Activated CD8-positive, alpha-beta T cell treated with anti-CD3 and anti-CD28 coated beads for 36 hours (primary cell): ENCODE measurements around the gene DHRS4L2. TPM values are rescaled to one million over a fixed set of nuclear protein-coding genes. Genes with fewer than 3 reads are reported as not detected.
A peak's percentile ranks its signal among the peaks of the same experiment; 100 is the strongest.
"Not testable (repeated sequence)": the region's sequence is repeated elsewhere in the genome, so short reads cannot be mapped to it uniquely, and the experiment has no call there.

Experiments
- ATAC-seq: fragments of 200-7000 bp; cut with Tn5 transposase; one replicate; pipeline ENCODE4 v1.10.0; 2021; ENCODE audit warnings: mild to moderate bottlenecking, moderate library complexity
- CTCF ChIA-PET: fragments of 350-600 bp; sonication (Branson Sonifier 250); formaldehyde crosslinking; loops from one replicate; lab custom pipeline; 2021; ENCODE audit warnings: antibody characterized with exemption; lab: Charles Lee
- POLR2A ChIA-PET: fragments of 350-600 bp; sonication (Branson Sonifier 250); formaldehyde crosslinking; loops from one replicate; lab custom pipeline; 2021; ENCODE audit warnings: antibody characterized with exemption; lab: Charles Lee
- DNase-seq: peaks from one replicate; pipeline ENCODE4 v3.0.0-alpha.2; 2020
- H3K27ac Mint-ChIP-seq: one replicate; pipeline ENCODE4 v1.8.0; 2021; ENCODE audit warnings: mild to moderate bottlenecking, mixed read lengths
- H3K27me3 Mint-ChIP-seq: one replicate; pipeline ENCODE4 v1.8.0; 2021; ENCODE audit warnings: mixed read lengths
- H3K36me3 Mint-ChIP-seq: one replicate; pipeline ENCODE4 v1.8.0; 2021; ENCODE audit warnings: low read depth, mixed read lengths
- H3K4me1 Mint-ChIP-seq: one replicate; pipeline ENCODE4 v1.8.0; 2021; ENCODE audit warnings: low read depth, mixed read lengths
- H3K4me3 Mint-ChIP-seq: one replicate; pipeline ENCODE4 v1.8.0; 2021; ENCODE audit warnings: mild to moderate bottlenecking, moderate library complexity, mixed read lengths
- H3K9me3 Mint-ChIP-seq: one replicate; pipeline ENCODE4 v1.8.0; 2021; ENCODE audit warnings: mixed read lengths
- intact Hi-C: fragments of 100-400 bp; cut with micrococcal nuclease; formaldehyde crosslinking; loops from one replicate; pipeline ENCODE4 v1.10.0; 2022
- total RNA-seq, 2 experiments: library from RNA; stranded (reverse); gene quantifications; one replicate each; pipeline ENCODE4 v1.2.3, GENCODE V29; 2021
- TF ChIP-seq, protein P1 (sequence below): fragments of 200-600 bp; IDR thresholded peaks from one replicate; pipeline ENCODE4 v1.8.0; 2022; ENCODE audit warnings: antibody characterized with exemption, mild to moderate bottlenecking

DHRS4L2 gene
- 10 to 100 TPM; 20.8 to 24.3 TPM for total RNA-seq

DNA sequence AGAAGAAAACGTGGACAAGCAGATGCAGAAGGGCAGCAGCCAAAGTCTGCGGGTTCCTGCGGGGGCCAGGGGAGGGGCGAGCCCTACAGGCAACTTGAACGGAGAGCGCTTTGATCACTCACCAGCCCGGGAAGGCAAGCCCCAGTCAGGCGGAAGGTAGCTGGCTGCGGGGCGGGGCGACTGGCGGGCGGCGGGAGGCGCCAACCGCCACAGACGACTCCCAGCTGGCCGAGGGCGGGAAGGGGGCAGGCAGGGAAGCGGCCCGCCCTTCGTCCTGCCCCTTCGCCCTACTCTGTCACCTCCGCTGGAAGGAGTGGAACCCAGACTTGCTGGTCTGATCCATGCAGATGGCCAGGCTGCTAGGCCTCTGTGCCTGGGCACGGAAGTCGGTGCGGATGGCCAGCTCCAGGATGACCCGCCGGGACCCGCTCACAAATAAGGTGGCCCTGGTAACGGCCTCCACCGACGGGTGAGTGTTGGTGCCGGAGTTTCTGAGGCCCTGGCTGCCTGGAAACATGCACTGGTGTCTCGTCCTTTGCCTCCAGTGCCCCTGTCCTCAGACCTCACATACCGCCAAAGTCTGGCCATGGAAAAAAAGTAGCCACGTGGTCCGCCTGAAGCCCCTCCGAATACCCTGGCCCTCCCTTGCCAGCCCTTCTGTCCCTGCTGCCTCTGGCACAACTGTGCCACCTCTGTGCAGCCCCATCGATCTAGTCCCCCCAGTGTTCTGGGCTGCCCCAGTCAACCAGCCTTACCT lies at the start of gene DHRS4L2:
TSS of gene DHRS4L2 (plus strand) at position 323 of the 757 bp plus-strand sequence. CDS start at position 342, 19 bp downstream.
- H3K36me3 Mint-ChIP-seq, CTCF ChIA-PET, H3K27me3 Mint-ChIP-seq, H3K9me3 Mint-ChIP-seq, intact Hi-C loops: not testable (repeated sequence)
- Mint-ChIP-seq H3K4me3 (peak within 1 kb of the TSS; percentile 83), H3K4me1 (peaks cover 27% of the 10 kb centered on the region), H3K27ac (peak within 1 kb of the TSS; percentile 72)
- POLR2A ChIA-PET = interaction anchor here (0.7 to 0.8 kb wide), 3 partner anchors 120 to 442 kb away, joined by 3 read pairs; no protein-coding TSS in a partner anchor
- peak; percentile 96 for ATAC-seq
- DNase-seq = peak; percentile 86

DNA sequence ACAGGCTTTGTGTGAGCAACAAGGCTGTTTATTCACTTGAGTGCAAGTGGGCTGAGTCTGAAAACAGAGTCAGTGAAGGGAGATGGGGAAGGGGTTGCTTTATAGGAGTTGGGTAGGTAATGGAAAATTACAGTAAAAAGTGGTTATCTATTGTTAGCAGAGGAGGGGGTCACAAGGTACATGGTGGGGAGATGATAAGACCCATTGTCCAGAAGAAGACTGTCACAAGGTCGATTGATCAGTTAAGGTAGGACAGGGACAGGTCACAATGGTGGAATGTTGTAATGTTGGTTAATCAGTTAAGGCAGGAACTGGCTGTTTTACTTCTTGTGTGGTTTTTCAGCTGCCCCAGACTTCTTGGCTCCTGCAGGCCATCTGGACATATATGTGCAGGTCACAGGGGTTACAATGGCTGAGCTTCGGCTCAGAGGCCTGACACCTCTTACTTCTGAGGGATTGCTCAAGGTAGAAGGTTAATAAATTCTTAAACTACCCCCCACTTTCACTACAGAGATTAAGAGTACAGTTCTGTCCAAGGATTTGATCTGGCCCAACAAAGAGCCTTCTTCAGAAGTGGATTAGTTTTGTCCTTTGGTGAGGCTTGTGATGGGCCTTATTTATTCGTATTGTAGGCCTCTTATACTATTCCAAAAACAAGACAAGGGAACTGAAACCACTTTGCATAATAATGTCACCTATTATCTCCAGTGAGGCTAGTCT lies 49.0 kb upstream of the DHRS4L2 start:
- no peak overlapping the region for H3K27ac Mint-ChIP-seq
- CTCF ChIA-PET = interaction anchor here (1.4 kb wide), 1 partner anchor 351 kb away, joined by 5 read pairs; no protein-coding TSS in a partner anchor
- H3K9me3 Mint-ChIP-seq = no peaks in the 10 kb centered on the region
- H3K36me3 Mint-ChIP-seq = no peaks in the 10 kb centered on the region
- ATAC-seq = no peak
- no peak overlapping the region for H3K4me3 Mint-ChIP-seq
- no peaks in the 10 kb centered on the region for H3K4me1 Mint-ChIP-seq
- H3K27me3 Mint-ChIP-seq = no peaks in the 10 kb centered on the region
- intact Hi-C loops = loop anchor here (10.0 kb wide), 1 partner anchor 215 kb away; no protein-coding TSS in a partner anchor
- DNase-seq = no peak
- POLR2A ChIA-PET = no interaction called here
- TF ChIP-seq, protein P1, sequence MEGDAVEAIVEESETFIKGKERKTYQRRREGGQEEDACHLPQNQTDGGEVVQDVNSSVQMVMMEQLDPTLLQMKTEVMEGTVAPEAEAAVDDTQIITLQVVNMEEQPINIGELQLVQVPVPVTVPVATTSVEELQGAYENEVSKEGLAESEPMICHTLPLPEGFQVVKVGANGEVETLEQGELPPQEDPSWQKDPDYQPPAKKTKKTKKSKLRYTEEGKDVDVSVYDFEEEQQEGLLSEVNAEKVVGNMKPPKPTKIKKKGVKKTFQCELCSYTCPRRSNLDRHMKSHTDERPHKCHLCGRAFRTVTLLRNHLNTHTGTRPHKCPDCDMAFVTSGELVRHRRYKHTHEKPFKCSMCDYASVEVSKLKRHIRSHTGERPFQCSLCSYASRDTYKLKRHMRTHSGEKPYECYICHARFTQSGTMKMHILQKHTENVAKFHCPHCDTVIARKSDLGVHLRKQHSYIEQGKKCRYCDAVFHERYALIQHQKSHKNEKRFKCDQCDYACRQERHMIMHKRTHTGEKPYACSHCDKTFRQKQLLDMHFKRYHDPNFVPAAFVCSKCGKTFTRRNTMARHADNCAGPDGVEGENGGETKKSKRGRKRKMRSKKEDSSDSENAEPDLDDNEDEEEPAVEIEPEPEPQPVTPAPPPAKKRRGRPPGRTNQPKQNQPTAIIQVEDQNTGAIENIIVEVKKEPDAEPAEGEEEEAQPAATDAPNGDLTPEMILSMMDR = no peak

DNA sequence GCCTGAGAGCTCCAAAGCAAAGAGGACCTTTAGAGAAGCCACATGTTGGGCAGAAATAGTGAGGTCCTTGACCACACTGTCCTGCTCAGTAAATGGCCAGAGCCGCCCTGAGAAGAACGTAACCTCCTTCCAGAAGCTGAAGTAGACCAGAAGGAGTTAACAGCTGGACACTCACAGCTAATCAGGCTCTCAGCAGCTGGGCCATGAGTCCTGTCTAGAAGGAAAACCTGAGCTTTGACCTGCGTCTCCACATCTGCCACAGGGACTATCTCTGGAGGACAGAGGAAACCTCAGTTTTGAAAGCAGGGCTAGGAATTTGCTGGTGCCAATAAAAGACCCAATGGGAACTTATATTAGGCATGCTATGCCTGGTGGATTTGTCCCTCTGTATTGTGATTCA lies 47.5 kb upstream of the DHRS4L2 start:
- DNase-seq (no peak), ATAC-seq (no peak)
- ChIA-PET POLR2A (no interaction called here), CTCF (interaction anchor here (1.1 kb wide), 1 partner anchor 309 kb away, joined by 6 read pairs; no protein-coding TSS in a partner anchor)
- Mint-ChIP-seq H3K4me3 (no peak overlapping the region), H3K36me3 (no peaks in the 10 kb centered on the region), H3K27ac (no peak overlapping the region), H3K27me3 (no peaks in the 10 kb centered on the region), H3K9me3 (no peaks in the 10 kb centered on the region), H3K4me1 (peaks cover 5% of the 10 kb centered on the region)
- TF ChIP-seq, protein P1 = no peak
- intact Hi-C loops = no loop called here

DNA sequence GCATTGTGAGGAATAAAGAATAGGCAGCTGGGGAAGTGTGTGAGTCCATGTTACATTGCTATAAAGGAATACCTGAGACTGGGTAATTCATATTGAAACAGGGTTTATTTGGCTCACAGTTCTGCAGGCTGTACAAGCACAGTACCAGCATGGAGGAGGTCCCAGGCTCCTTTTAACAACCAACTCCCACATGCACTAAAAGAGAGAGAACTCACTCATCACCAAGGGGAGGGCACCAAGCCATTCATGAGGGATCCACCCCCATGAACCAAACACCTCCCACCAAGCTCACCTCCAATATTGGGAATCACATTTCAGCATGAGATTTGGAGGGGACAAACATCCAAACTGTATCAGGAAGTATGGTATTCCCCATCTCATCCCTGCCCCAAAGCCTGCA lies 47.1 kb upstream of the DHRS4L2 start:
- TF ChIP-seq, protein P1 = no peak
- Mint-ChIP-seq H3K9me3 (no peaks in the 10 kb centered on the region), H3K36me3 (no peaks in the 10 kb centered on the region), H3K4me1 (peaks cover 6% of the 10 kb centered on the region), H3K27me3 (no peaks in the 10 kb centered on the region), H3K27ac (no peak overlapping the region), H3K4me3 (no peak overlapping the region)
- DNase-seq = no peak
- ChIA-PET CTCF (interaction anchor here (1.1 to 1.6 kb wide), 2 partner anchors 310 kb away, joined by 6 to 8 read pairs; no protein-coding TSS in a partner anchor), POLR2A (no interaction called here)
- no peak for ATAC-seq
- intact Hi-C loops = no loop called here

DNA sequence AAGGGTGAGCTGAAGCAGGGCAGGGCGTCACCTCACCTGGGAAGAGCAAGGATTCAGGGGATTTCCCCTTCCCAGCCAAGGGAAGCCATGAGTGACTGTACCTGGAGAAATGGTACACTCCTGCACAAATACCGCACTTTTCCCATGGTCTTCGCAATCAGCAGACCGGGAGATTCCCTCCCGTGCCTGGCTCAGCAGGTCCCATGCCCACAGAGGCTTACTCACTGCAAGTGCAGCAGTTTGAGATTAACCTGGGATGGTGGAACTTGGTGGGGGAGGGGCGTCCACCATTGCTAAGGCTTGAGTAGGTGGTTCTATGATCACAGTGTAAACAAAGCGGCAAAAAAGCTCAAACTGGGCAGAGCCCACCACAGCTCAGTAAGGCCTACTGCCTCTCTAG lies 46.1 kb upstream of the DHRS4L2 start:
- H3K4me3 Mint-ChIP-seq = no peak overlapping the region
- H3K36me3 Mint-ChIP-seq = no peaks in the 10 kb centered on the region
- intact Hi-C loops = no loop called here

DNA sequence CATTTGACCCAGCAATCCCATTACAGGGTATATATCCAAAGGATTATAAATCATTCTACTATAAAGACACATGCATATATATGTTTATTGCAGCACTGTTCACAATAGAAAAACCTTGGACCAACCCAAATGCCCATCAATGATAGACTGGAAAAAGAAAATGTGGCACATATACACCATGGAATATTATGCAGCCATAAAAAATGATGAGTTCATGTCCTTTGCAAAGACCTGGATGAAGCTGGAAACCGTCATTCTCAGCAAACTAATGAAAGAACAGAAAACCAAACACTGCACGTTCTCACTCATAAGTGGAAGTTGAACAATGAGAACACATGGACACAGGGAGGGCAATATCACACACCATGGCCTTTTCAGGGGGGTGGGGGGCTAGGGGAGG lies 39.7 kb upstream of the DHRS4L2 start:
- ATAC-seq, H3K27me3 Mint-ChIP-seq, H3K4me3 Mint-ChIP-seq, H3K9me3 Mint-ChIP-seq, H3K27ac Mint-ChIP-seq, H3K36me3 Mint-ChIP-seq, DNase-seq, intact Hi-C loops, POLR2A ChIA-PET: not testable (repeated sequence)
- CTCF ChIA-PET = interaction anchor here (0.6 kb wide), 1 partner anchor 317 kb away, joined by 3 read pairs; no protein-coding TSS in a partner anchor
- H3K4me1 Mint-ChIP-seq = peaks cover 27% of the 10 kb centered on the region

More for the DNA sequence above, 46.1 kb upstream of the DHRS4L2 start:
- CTCF ChIA-PET = interaction anchor here (1.6 kb wide), 1 partner anchor 311 kb away, joined by 8 read pairs; no protein-coding TSS in a partner anchor
- Mint-ChIP-seq H3K4me1 (peaks cover 6% of the 10 kb centered on the region), H3K9me3 (no peaks in the 10 kb centered on the region), H3K27me3 (no peaks in the 10 kb centered on the region), H3K27ac (no peak overlapping the region)
- POLR2A ChIA-PET = interaction anchor here (0.7 kb wide), 1 partner anchor 235 kb away, joined by 3 read pairs; no protein-coding TSS in a partner anchor
- no peak for ATAC-seq
- DNase-seq = no peak
- TF ChIP-seq, protein P1 = no peak
